HEK293 (cell line): ENCODE results near the gene PHACTR2.

Source experiments
- BCL11A ChIP-seq: fragments of 450-650 bp; formaldehyde crosslinking; IDR thresholded peaks from 2 replicates; pipeline ENCODE4 v1.5.1; 2016; ENCODE audit warnings: low read depth, missing biosample characterization, missing genetic modification characterization
- FEZF1 ChIP-seq: fragments of 450-650 bp; formaldehyde crosslinking; IDR thresholded peaks from 2 replicates; pipeline ENCODE4 v1.5.1; 2016; ENCODE audit warnings: missing biosample characterization, missing genetic modification characterization
- GLIS2 ChIP-seq: fragments of 450-650 bp; formaldehyde crosslinking; IDR thresholded peaks from 2 replicates; pipeline ENCODE4 v1.5.1; 2016; ENCODE audit warnings: missing biosample characterization, missing genetic modification characterization
- INSM2 ChIP-seq: fragments of 450-650 bp; formaldehyde crosslinking; IDR thresholded peaks from 2 replicates; pipeline ENCODE4 v1.5.1; 2016; ENCODE audit warnings: missing biosample characterization, missing genetic modification characterization
- KLF9 ChIP-seq: fragments of 450-650 bp; formaldehyde crosslinking; IDR thresholded peaks from 2 replicates; pipeline ENCODE4 v1.5.1; 2016; ENCODE audit warnings: missing biosample characterization, missing genetic modification characterization, low read depth
- TCF7L2 ChIP-seq: IDR thresholded peaks from 2 replicates; pipeline ENCODE4 v1.6.1; 2011; ENCODE audit warnings: low read depth, mild to moderate bottlenecking, inconsistent platforms, low read length, moderate library complexity, borderline replicate concordance
- ZBTB11 ChIP-seq: fragments of 450-650 bp; formaldehyde crosslinking; conservative IDR thresholded peaks from 2 replicates; pipeline ENCODE4 v1.5.1; 2016; ENCODE audit warnings: low read depth, missing biosample characterization, missing genetic modification characterization
- ZBTB17 ChIP-seq: fragments of 450-650 bp; formaldehyde crosslinking; IDR thresholded peaks from 2 replicates; pipeline ENCODE4 v1.5.1; 2016; ENCODE audit warnings: missing biosample characterization, missing genetic modification characterization
- ZBTB8A ChIP-seq: fragments of 450-650 bp; formaldehyde crosslinking; IDR thresholded peaks from 2 replicates; pipeline ENCODE4 v1.5.1; 2016; ENCODE audit warnings: missing biosample characterization, missing genetic modification characterization
- ZNF146 ChIP-seq: fragments of 450-650 bp; formaldehyde crosslinking; IDR thresholded peaks from 2 replicates; pipeline ENCODE4 v1.5.1; 2016; ENCODE audit warnings: missing biosample characterization, missing genetic modification characterization
- ZNF16 ChIP-seq: fragments of 450-650 bp; formaldehyde crosslinking; IDR thresholded peaks from 2 replicates; pipeline ENCODE4 v1.5.1; 2016; ENCODE audit warnings: low read depth, missing biosample characterization, missing genetic modification characterization
- ZNF169 ChIP-seq: fragments of 450-650 bp; formaldehyde crosslinking; IDR thresholded peaks from 2 replicates; pipeline ENCODE4 v1.5.1; 2016; ENCODE audit warnings: missing biosample characterization, missing genetic modification characterization
- ZNF184 ChIP-seq: fragments of 450-650 bp; IDR thresholded peaks from 2 replicates; pipeline ENCODE4 v1.5.1; 2018; ENCODE audit warnings: missing biosample characterization, mild to moderate bottlenecking, missing genetic modification characterization
- ZNF211 ChIP-seq: fragments of 450-650 bp; formaldehyde crosslinking; IDR thresholded peaks from 2 replicates; pipeline ENCODE4 v1.5.1; 2016; ENCODE audit warnings: low read depth, missing biosample characterization, missing genetic modification characterization
- ZNF341 ChIP-seq: fragments of 450-650 bp; formaldehyde crosslinking; IDR thresholded peaks from 2 replicates; pipeline ENCODE4; 2016; ENCODE audit warnings: low read depth, missing biosample characterization, missing genetic modification characterization
- ZNF398 ChIP-seq: fragments of 450-650 bp; formaldehyde crosslinking; IDR thresholded peaks from 2 replicates; pipeline ENCODE4 v1.5.1; 2017; ENCODE audit warnings: missing biosample characterization, missing genetic modification characterization
- ZNF433 ChIP-seq: fragments of 450-650 bp; formaldehyde crosslinking; IDR thresholded peaks from 2 replicates; pipeline ENCODE4 v1.5.1; 2016; ENCODE audit warnings: missing biosample characterization, missing genetic modification characterization, low read depth
- ZNF449 ChIP-seq: fragments of 450-650 bp; formaldehyde crosslinking; IDR thresholded peaks from 2 replicates; pipeline ENCODE4 v1.5.1; 2017; ENCODE audit warnings: missing biosample characterization, mild to moderate bottlenecking, missing genetic modification characterization, moderate library complexity
- ZNF48 ChIP-seq: fragments of 450-650 bp; formaldehyde crosslinking; IDR thresholded peaks from 2 replicates; pipeline ENCODE4 v1.5.1; 2016; ENCODE audit warnings: missing biosample characterization, missing genetic modification characterization
- ZNF544 ChIP-seq: fragments of 450-650 bp; formaldehyde crosslinking; IDR thresholded peaks from 2 replicates; pipeline ENCODE4 v1.5.0; 2017; ENCODE audit warnings: missing biosample characterization, missing genetic modification characterization
- ZNF549 ChIP-seq: fragments of 450-650 bp; IDR thresholded peaks from 2 replicates; pipeline ENCODE4 v1.5.1; 2018; ENCODE audit warnings: missing biosample characterization, missing genetic modification characterization, mild to moderate bottlenecking, inconsistent platforms, moderate library complexity
- ZNF558 ChIP-seq: fragments of 450-650 bp; formaldehyde crosslinking; IDR thresholded peaks from 2 replicates; pipeline ENCODE4 v1.5.1; 2016; ENCODE audit warnings: missing biosample characterization, missing genetic modification characterization
- ZNF623 ChIP-seq: fragments of 450-650 bp; formaldehyde crosslinking; IDR thresholded peaks from 2 replicates; pipeline ENCODE4 v1.5.1; 2016; ENCODE audit warnings: missing biosample characterization, missing genetic modification characterization
- ZNF639 ChIP-seq: fragments of 450-650 bp; formaldehyde crosslinking; IDR thresholded peaks from 2 replicates; pipeline ENCODE4 v1.5.1; 2016; ENCODE audit warnings: missing biosample characterization, missing genetic modification characterization
- ZNF701 ChIP-seq: fragments of 450-650 bp; formaldehyde crosslinking; IDR thresholded peaks from 2 replicates; pipeline ENCODE4 v1.5.1; 2016; ENCODE audit warnings: missing biosample characterization, missing genetic modification characterization
- ZNF707 ChIP-seq: fragments of 450-650 bp; formaldehyde crosslinking; IDR thresholded peaks from 2 replicates; pipeline ENCODE4 v1.5.1; 2016; ENCODE audit warnings: missing biosample characterization, missing genetic modification characterization
- ZNF768 ChIP-seq: fragments of 450-650 bp; formaldehyde crosslinking; IDR thresholded peaks from 2 replicates; pipeline ENCODE4 v1.5.1; 2018; ENCODE audit warnings: missing biosample characterization, mild to moderate bottlenecking, missing genetic modification characterization
- ZNF792 ChIP-seq: fragments of 450-650 bp; formaldehyde crosslinking; IDR thresholded peaks from 2 replicates; pipeline ENCODE4 v1.5.1; 2016; ENCODE audit warnings: missing biosample characterization, missing genetic modification characterization
- ZSCAN5A ChIP-seq: fragments of 450-650 bp; formaldehyde crosslinking; IDR thresholded peaks from 2 replicates; pipeline ENCODE4 v1.5.1; 2016; ENCODE audit warnings: missing biosample characterization, missing genetic modification characterization

Gene PHACTR2

GRCh38 chr6:143677891-143678791, at the start of gene PHACTR2 (continued):
- TF ChIP-seq ZBTB11: no peak
- no peak for TF ChIP-seq ZNF701 (tag by site-specific recombination)
- TF ChIP-seq ZNF16 (tag by site-specific recombination): no peak
- TF ChIP-seq ZNF398: peak; percentile 71
- no peak for TF ChIP-seq ZNF146
- no peak for TF ChIP-seq ZNF639
- TF ChIP-seq KLF9 (tag by site-specific recombination): no peak
- TF ChIP-seq ZBTB17: peak; percentile 65
- no peak for TF ChIP-seq INSM2 (tag by site-specific recombination)
- 0 out of 2 replicates have a peak, but pooled peaks have one; percentile 25 for TF ChIP-seq GLIS2
- no peak for TF ChIP-seq ZNF768 (tag by site-specific recombination)
- no peak for TF ChIP-seq ZNF184 (tag by site-specific recombination)
- no peak for TF ChIP-seq ZNF211 (tag by site-specific recombination)
- no peak for TF ChIP-seq BCL11A (tag by site-specific recombination)
- no peak for TF ChIP-seq ZNF433
- TF ChIP-seq ZNF792: no peak
- no peak for TF ChIP-seq ZNF623 (tag by site-specific recombination)
- no peak for TF ChIP-seq ZNF544 (tag by site-specific recombination)
- TF ChIP-seq TCF7L2: no peak
- TF ChIP-seq ZBTB8A (tag by site-specific recombination): peak; percentile 56
- peak; percentile 77; the same call in 1 of the 2 replicates for TF ChIP-seq ZSCAN5A (tag by site-specific recombination)
- TF ChIP-seq ZNF169 (tag by site-specific recombination): no peak
- TF ChIP-seq ZNF549 (tag by site-specific recombination): no peak
- TF ChIP-seq ZNF449 (tag by site-specific recombination): peak; percentile 40; the same call in 1 of the 2 replicates
- peak; percentile 39; the same call in 1 of the 2 replicates for TF ChIP-seq ZNF558
- TF ChIP-seq FEZF1 (tag by site-specific recombination): peak; percentile 60; the same call in 1 of the 2 replicates
- TF ChIP-seq ZNF48: no peak
- no peak for TF ChIP-seq ZNF341 (tag by site-specific recombination)
- TF ChIP-seq ZNF707: no peak
